HepG2 (cell line): Measurements from ENCODE around the gene CBLN3. TPM values are rescaled to one million over a fixed set of nuclear protein-coding genes. Genes with fewer than 3 reads are reported as not detected.

Source experiments
- ATAC-seq: fragments of 200-7000 bp; cut with Tn5 transposase; 3 replicates; pipeline ENCODE4 v1.9.1; 2020; ENCODE audit warnings: mild to moderate bottlenecking, moderate library complexity
- BruUV-seq: library from RNA; stranded (reverse); fragments of 400-500 nt; replicated peaks from 2 replicates; lab custom pipeline; 2021; lab: Mats Ljungman, UMichigan
- CTCF ChIA-PET: fragments of 300-600 bp; formaldehyde crosslinking; extraction: SDS; loops from one replicate; lab custom pipeline; 2021; ENCODE audit warnings: low total read pairs, inconsistent platforms, low intra/inter-chr PET ratio; lab: Yijun Ruan, JAX
- POLR2A ChIA-PET: fragments of 350-600 bp; sonication (Branson Sonifier 250); formaldehyde crosslinking; loops from one replicate; lab custom pipeline; 2020; ENCODE audit warnings: antibody characterized with exemption, inconsistent platforms; lab: Yijun Ruan, JAX
- DNase-seq: peaks from one replicate; pipeline ENCODE4 v3.0.0-alpha.2; 2015; ENCODE audit warnings: low spot score
- FAIRE-seq: peaks from 3 replicates; lab custom pipeline; 2011; peaks lifted over from hg19 to GRCh38; lab: Jason Lieb, UNC
- H2AFZ ChIP-seq: one replicate; pipeline ENCODE4 v1.6.1; 2011; ENCODE audit warnings: low read length, inconsistent platforms
- H3K27ac ChIP-seq: fragments of 300-600 bp; 3 replicates; pipeline ENCODE4 v1.8.0; 2011; ENCODE audit warnings: mixed run types, mild to moderate bottlenecking, mixed read lengths, low read length, inconsistent platforms; ENCODE audit not compliant: insufficient read depth; ENCODE audit errors: extremely low read length
- H3K27me3 ChIP-seq, 2 experiments: fragments of 200-600 bp in 1 of 2; 2 replicates in 1 of 2; 3 replicates in 1 of 2; pipeline versions ENCODE4 v1.6.0 to v1.8.0; 2011; ENCODE audit warnings: low read length in 2 of 2, mild to moderate bottlenecking in 2 of 2, moderate library complexity in 2 of 2, inconsistent platforms in 1 of 2; ENCODE audit not compliant: insufficient read depth in 2 of 2, control insufficient read depth in 1 of 2
- H3K36me3 ChIP-seq, 2 experiments: fragments of 200-600 bp in 1 of 2; replicated peaks in 1 of 2; 2 replicates in 1 of 2; 3 replicates in 1 of 2; pipeline versions ENCODE4 v1.5.1 to v1.8.0; 2011; ENCODE audit warnings: low read length in 2 of 2, inconsistent platforms in 1 of 2; ENCODE audit not compliant: insufficient read depth in 2 of 2, control insufficient read depth in 1 of 2
- H3K4me1 ChIP-seq: 2 replicates; pipeline ENCODE4 v1.5.1; 2012; ENCODE audit warnings: low read length, inconsistent platforms; ENCODE audit not compliant: insufficient read depth
- H3K4me2 ChIP-seq: 2 replicates; pipeline ENCODE4 v1.6.0; 2011; ENCODE audit warnings: low read depth, low read length, inconsistent platforms
- H3K4me3 ChIP-seq, 3 experiments: fragments of 200-600 bp in 1 of 3; sonication (generic), shearing (Covaris generic) in 1 of 3; replicated peaks in 1 of 3; 2 replicates each; pipeline ENCODE4 v1.5.1; 2011 to 2016; ENCODE audit warnings: low read length in 3 of 3, inconsistent platforms in 2 of 3, low read depth in 2 of 3, mild to moderate bottlenecking in 2 of 3, control low read depth in 1 of 3, mixed read lengths in 1 of 3; ENCODE audit not compliant: insufficient read depth in 1 of 3
- H3K79me2 ChIP-seq: one replicate; pipeline ENCODE4 v1.6.1; 2011; ENCODE audit warnings: low read length, inconsistent platforms; ENCODE audit not compliant: insufficient read depth
- H3K9ac ChIP-seq: 2 replicates; pipeline ENCODE4 v1.6.0; 2011; ENCODE audit warnings: mild to moderate bottlenecking, low read depth, low read length, inconsistent platforms; ENCODE audit not compliant: insufficient read depth
- H3K9me3 ChIP-seq: 2 replicates; pipeline ENCODE4 v1.5.1; 2012; ENCODE audit warnings: mild to moderate bottlenecking, low read length
- H4K20me1 ChIP-seq: 2 replicates; pipeline ENCODE4 v1.6.0; 2011; ENCODE audit warnings: inconsistent platforms, mild to moderate bottlenecking, low read length, moderate library complexity; ENCODE audit not compliant: insufficient read depth
- ARNT2 ChIP-seq: sonication (generic); formaldehyde crosslinking; IDR thresholded peaks from 2 replicates; pipeline ENCODE4 v1.8.0; 2022; ENCODE audit warnings: mild to moderate bottlenecking, low read depth, missing genetic modification reagents, moderate library complexity
- ATF7-NPFF ChIP-seq: sonication (generic); formaldehyde crosslinking; IDR thresholded peaks from 2 replicates; pipeline ENCODE4 v1.8.1; 2023; ENCODE audit warnings: mild to moderate bottlenecking, low read depth, missing genetic modification reagents, moderate library complexity
- FOXK2 ChIP-seq: fragments of 450-650 bp; IDR thresholded peaks from 2 replicates; pipeline ENCODE4 v1.6.1; 2016
- KDM5A ChIP-seq: fragments of 200-600 bp; sonication (generic); IDR thresholded peaks from 2 replicates; pipeline ENCODE4 v1.7.0; 2018; ENCODE audit warnings: antibody characterized with exemption, mild to moderate bottlenecking, low read length, borderline replicate concordance
- KLF12 ChIP-seq: sonication (generic); formaldehyde crosslinking; IDR thresholded peaks from 2 replicates; pipeline ENCODE4 v1.4.0; 2020; ENCODE audit warnings: missing genetic modification reagents, borderline replicate concordance
- NR2F6 ChIP-seq, 2 experiments: IDR thresholded peaks; 2 replicates each; pipeline ENCODE4 v1.6.1; 2016; ENCODE audit warnings: antibody characterized with exemption in 1 of 2, mild to moderate bottlenecking in 1 of 2
- PRDM15 ChIP-seq: sonication (generic); formaldehyde crosslinking; IDR thresholded peaks from 2 replicates; pipeline ENCODE4 v1.4.0; 2020; ENCODE audit warnings: missing genetic modification reagents
- SAP130 ChIP-seq: IDR thresholded peaks from 2 replicates; pipeline ENCODE4 v1.6.1; 2016; ENCODE audit warnings: low read depth
- ZBTB44 ChIP-seq: sonication (generic); formaldehyde crosslinking; IDR thresholded peaks from 2 replicates; pipeline ENCODE4 v1.4.0; 2020; ENCODE audit warnings: missing genetic modification reagents
- ZNF24 ChIP-seq: fragments of 450-650 bp; IDR thresholded peaks from 2 replicates; pipeline ENCODE4 v1.6.1; 2017; ENCODE audit warnings: antibody characterized with exemption, mild to moderate bottlenecking
- ZNF282 ChIP-seq: fragments of 450-650 bp; IDR thresholded peaks from 2 replicates; pipeline ENCODE4 v1.6.1; 2018; ENCODE audit not compliant: partially characterized antibody
- ZNF383 ChIP-seq: sonication (generic); formaldehyde crosslinking; IDR thresholded peaks from 2 replicates; pipeline ENCODE4 v1.4.0; 2020; ENCODE audit warnings: missing genetic modification reagents, mild to moderate bottlenecking, borderline replicate concordance
- ZNF552 ChIP-seq: sonication (generic); formaldehyde crosslinking; IDR thresholded peaks from 2 replicates; pipeline ENCODE4 v1.9.0; 2022; ENCODE audit warnings: missing genetic modification reagents, mild to moderate bottlenecking, borderline replicate concordance
- ZNF678 ChIP-seq: sonication (generic); formaldehyde crosslinking; IDR thresholded peaks from 2 replicates; pipeline ENCODE4 v1.4.0; 2020; ENCODE audit warnings: mild to moderate bottlenecking, missing genetic modification reagents
- ZNF691 ChIP-seq: sonication (generic); formaldehyde crosslinking; IDR thresholded peaks from 2 replicates; pipeline ENCODE4 v1.4.0; 2020; ENCODE audit warnings: missing genetic modification reagents, low read depth, mild to moderate bottlenecking, borderline replicate concordance
- ZNF720 ChIP-seq: sonication (generic); formaldehyde crosslinking; IDR thresholded peaks from 2 replicates; pipeline ENCODE4 v1.4.0; 2020; ENCODE audit warnings: missing genetic modification reagents
- ZSCAN21 ChIP-seq: sonication (generic); formaldehyde crosslinking; IDR thresholded peaks from 2 replicates; pipeline ENCODE4 v1.8.0; 2022; ENCODE audit warnings: mild to moderate bottlenecking, missing genetic modification reagents, moderate library complexity, borderline replicate concordance
- WGBS: methylation state at CpG from one replicate; pipeline ENCODE4 v1.1.6; 2017; ENCODE audit warnings: low lambda C conversion rate; 5-methylcytosine and 5-hydroxymethylcytosine counted together
- in situ Hi-C: cut with HindIII; loops from 2 replicates; pipeline ENCODE4 v1.10.0; 2017; ENCODE audit warnings: low pct_unique_long_range_greater_than_20kb; ENCODE audit not compliant: extremely low pct_ligation_motif_present
- intact Hi-C: fragments of 100-400 bp; cut with micrococcal nuclease; formaldehyde crosslinking; loops from one replicate; pipeline ENCODE4 v1.10.0; 2022; ENCODE audit not compliant: unreplicated experiment
- polyA plus RNA-seq, 8 experiments: library from polyadenylated mRNA; depleted of rRNA in 3 of 8; stranded (reverse) in 7 of 8; unstranded in 1 of 8; fragments of >200 nt; fragmentation: Illumina TruSeq in 4 of 8; extraction: Trizol in 4 of 8; gene quantifications; 2 replicates each; pipeline versions ENCODE4 v1.2.1 to v1.2.3, GENCODE V29; 2011 to 2016; ENCODE audit warnings: low read depth in 4 of 8, missing spikeins in 1 of 8, mixed read lengths in 1 of 8; ENCODE audit not compliant: insufficient read depth in 1 of 8
- total RNA-seq, 5 experiments: library from RNA; depleted of rRNA; stranded (reverse); fragments of >200 nt; fragmentation: Illumina TruSeq; extraction: Trizol; gene quantifications; 2 replicates each; pipeline ENCODE4 v1.2.3, GENCODE V29; 2016; ENCODE audit warnings: low read depth in 1 of 5

CBLN3 gene
- total and polyA plus RNA-seq, 2 of the 13 experiments (the other 11 are each of a cell fraction or from before 2014, with no cell fraction given) = 0.66 to 0.98 TPM

- Histone ChIP-seq H3K36me3 (no peaks in the 10 kb centered on the region), H3K4me1 (peaks cover 80% of the 10 kb centered on the region), H3K27ac (peak overlapping the region; percentile 53), H3K27me3 (no peaks in the 10 kb centered on the region; a peak in 2 of 5 replicates), H3K9ac (peak overlapping the region; percentile 14; the same call in 1 of the 2 replicates), H3K79me2 (peaks cover 6% of the 10 kb centered on the region), H4K20me1 (peaks cover 4% of the 10 kb centered on the region), H3K4me3 (peak overlapping the region in 1 of 3 experiments; percentile 60; a peak in 1 of 6 replicates), H3K4me2 (peak overlapping the region; percentile 82), H2AFZ (no peak overlapping the region), H3K9me3 (no peaks in the 10 kb centered on the region)
- DNase-seq (no peak), FAIRE-seq (no peak), ATAC-seq (no peak)
- WGBS = 16% methylated on average over 2 of the region's 2 CpGs
- intact Hi-C loops = loop anchor here (1.0 to 2.0 kb wide), 2 partner anchors 14 to 16 kb away; partner anchors contain the start of gene SDR39U1
- POLR2A ChIA-PET = interaction anchor here (1.0 to 9.1 kb wide), 13 partner anchors 7 to 290 kb away, joined by 3 to 242 read pairs (median 11); partner anchors contain the start of genes CIDEB, NYNRIN, PSME1 and RABGGTA
- in situ Hi-C loops = no loop called here
- CTCF ChIA-PET = interaction anchor here (2.0 kb wide), 1 partner anchor 60 kb away, joined by 9 read pairs; no protein-coding TSS in a partner anchor
- no TSS peak for BruUV-seq
- TF ChIP-seq PRDM15 = 0 out of 2 replicates have a peak, but pooled peaks have one; percentile 17
- no peak for TF ChIP-seq ZSCAN21 (CRISPR knock-in tag)
- 0 out of 2 replicates have a peak, but pooled peaks have one; percentile 25 for TF ChIP-seq ZNF552 (CRISPR knock-in tag)
- TF ChIP-seq ZNF383 (CRISPR knock-in tag) = no peak
- no peak for TF ChIP-seq ZBTB44 (CRISPR knock-in tag)
- TF ChIP-seq KDM5A = 0 out of 2 replicates have a peak, but pooled peaks have one; percentile 17
- no peak for TF ChIP-seq ZNF24
- TF ChIP-seq ZNF691 (CRISPR knock-in tag) = no peak
- 0 out of 2 replicates have a peak, but pooled peaks have one; percentile 7 for TF ChIP-seq ZNF720 (CRISPR knock-in tag)
- 0 out of 2 replicates have a peak, but pooled peaks have one; percentile 12 for TF ChIP-seq NR2F6 (IDR thresholded peaks at IDR 0.05)
- no peak for TF ChIP-seq NR2F6 (CRISPR knock-in tag; IDR thresholded peaks at IDR 0.05)
- 0 out of 2 replicates have a peak, but pooled peaks have one; percentile 72 for TF ChIP-seq KLF12 (CRISPR knock-in tag)
- TF ChIP-seq SAP130 (CRISPR knock-in tag) = no peak
- TF ChIP-seq ATF7-NPFF (CRISPR knock-in tag) = peak; percentile 18; the same call in 1 of the 2 replicates
- TF ChIP-seq ZNF678 (CRISPR knock-in tag) = no peak
- TF ChIP-seq ARNT2 = peak; percentile 60; the same call in 1 of the 2 replicates
- peak; percentile 54 for TF ChIP-seq ZNF282
- TF ChIP-seq FOXK2 = 0 out of 2 replicates have a peak, but pooled peaks have one; percentile 52
Measured at GRCh38 chr14:24426150-24426911, 3.1 kb downstream of the CBLN3 start.
